IMR-90 (cell line): ENCODE results near the gene AKT3. TPM values are rescaled to one million over a fixed set of nuclear protein-coding genes. Genes with fewer than 3 reads are reported as not detected.

ENCODE experiments used
- ATAC-seq: fragments of 200-7000 bp; cut with Tn5 transposase; 2 replicates; pipeline ENCODE4 v1.9.1; 2020; ENCODE audit warnings: low read depth, mild to moderate bottlenecking, moderate library complexity
- BruUV-seq: library from RNA; stranded (reverse); fragments of 400-500 nt; replicated peaks from 2 replicates; lab custom pipeline; 2021; lab: Mats Ljungman, UMichigan
- CTCF ChIA-PET: fragments of 300-600 bp; formaldehyde crosslinking; extraction: SDS; loops from one replicate; lab custom pipeline; 2021; ENCODE audit warnings: antibody characterized with exemption; lab: Yijun Ruan, JAX
- POLR2A ChIA-PET: fragments of 300-600 bp; sonication (Branson Sonifier 250); formaldehyde crosslinking; loops from one replicate; lab custom pipeline; 2022; ENCODE audit warnings: antibody characterized with exemption; ENCODE audit not compliant: unreplicated experiment; lab: Charles Lee
- DNase-seq: peaks from one replicate; pipeline ENCODE4 v3.0.0; 2013
- H2AFZ ChIP-seq: replicated peaks from 2 replicates; pipeline ENCODE3; 2013; ENCODE audit warnings: low read length, mild to moderate bottlenecking; ENCODE audit not compliant: poor library complexity
- H2AK5ac ChIP-seq: 2 replicates; pipeline ENCODE4 v1.6.1; 2013; ENCODE audit warnings: low read depth, low read length, inconsistent platforms
- H2AK9ac ChIP-seq: replicated peaks from 2 replicates; pipeline ENCODE3; 2013; ENCODE audit warnings: mild to moderate bottlenecking, low read depth, low read length, moderate library complexity; ENCODE audit not compliant: poor library complexity
- H2BK120ac ChIP-seq: 2 replicates; pipeline ENCODE4 v1.6.1; 2013; ENCODE audit warnings: low read depth, low read length, inconsistent platforms
- H2BK15ac ChIP-seq: 3 replicates; pipeline ENCODE4 v1.6.1; 2013; ENCODE audit warnings: low read depth, low read length, inconsistent platforms
- H2BK20ac ChIP-seq: 2 replicates; pipeline ENCODE4 v1.6.1; 2013; ENCODE audit warnings: low read depth, mild to moderate bottlenecking, inconsistent platforms, low read length, moderate library complexity
- H2BK5ac ChIP-seq: 2 replicates; pipeline ENCODE4 v1.6.1; 2013; ENCODE audit warnings: mild to moderate bottlenecking, low read depth, low read length, inconsistent platforms; ENCODE audit not compliant: poor library complexity, severe bottlenecking
- H3K14ac ChIP-seq: replicated peaks from 2 replicates; pipeline ENCODE4 v1.6.1; 2013; ENCODE audit warnings: low read depth, low read length, inconsistent platforms
- H3K18ac ChIP-seq: 2 replicates; pipeline ENCODE4 v1.6.1; 2013; ENCODE audit warnings: low read depth, low read length, control low read depth
- H3K23ac ChIP-seq: 2 replicates; pipeline ENCODE4 v1.6.1; 2013; ENCODE audit warnings: low read depth, low read length, inconsistent platforms
- H3K27ac ChIP-seq: 2 replicates; pipeline ENCODE4 v1.5.1; 2013; ENCODE audit warnings: mild to moderate bottlenecking, control low read depth, low read length; ENCODE audit not compliant: insufficient read depth
- H3K27me3 ChIP-seq: 2 replicates; pipeline ENCODE4 v1.6.1; 2013; ENCODE audit warnings: low read length; ENCODE audit not compliant: control insufficient read depth, insufficient read depth
- H3K36me3 ChIP-seq: 2 replicates; pipeline ENCODE4 v1.6.1; 2013; ENCODE audit warnings: low read length, mixed read lengths; ENCODE audit not compliant: control insufficient read depth, insufficient read depth
- H3K4ac ChIP-seq: 2 replicates; pipeline ENCODE4 v1.6.1; 2013; ENCODE audit warnings: low read depth, low read length, inconsistent platforms
- H3K4me1 ChIP-seq: 2 replicates; pipeline ENCODE4 v1.6.1; 2013; ENCODE audit warnings: low read length, mixed read lengths; ENCODE audit not compliant: control insufficient read depth, insufficient read depth
- H3K4me2 ChIP-seq: 2 replicates; pipeline ENCODE4 v1.6.1; 2013; ENCODE audit warnings: low read depth, mild to moderate bottlenecking, control low read depth, low read length, moderate library complexity
- H3K4me3 ChIP-seq: 2 replicates; pipeline ENCODE4 v1.5.1; 2013; ENCODE audit warnings: low read depth, mild to moderate bottlenecking, control low read depth, low read length, moderate library complexity; ENCODE audit not compliant: insufficient read depth
- H3K56ac ChIP-seq: 2 replicates; pipeline ENCODE4 v1.6.1; 2013; ENCODE audit warnings: low read length, inconsistent platforms; ENCODE audit not compliant: insufficient read depth; ENCODE audit errors: extremely low read depth
- H3K79me1 ChIP-seq, 2 experiments: 2 replicates each; pipeline ENCODE4 v1.6.1; 2013; ENCODE audit warnings: low read length in 2 of 2, inconsistent platforms in 1 of 2, low read depth in 1 of 2
- H3K9ac ChIP-seq: 2 replicates; pipeline ENCODE4 v1.6.1; 2013; ENCODE audit warnings: low read depth, low read length, control low read depth
- H3K9me1 ChIP-seq: 2 replicates; pipeline ENCODE4 v1.6.1; 2013; ENCODE audit warnings: low read length, inconsistent platforms; ENCODE audit not compliant: insufficient read depth
- H3K9me3 ChIP-seq: 2 replicates; pipeline ENCODE4 v1.6.1; 2013; ENCODE audit warnings: low read length; ENCODE audit not compliant: control insufficient read depth, insufficient read depth
- H4K20me1 ChIP-seq: 2 replicates; pipeline ENCODE4 v1.6.1; 2013; ENCODE audit warnings: low read length, inconsistent platforms; ENCODE audit not compliant: insufficient read depth
- H4K5ac ChIP-seq: 2 replicates; pipeline ENCODE4 v1.6.1; 2013; ENCODE audit warnings: mild to moderate bottlenecking, low read depth, low read length, control low read depth
- H4K8ac ChIP-seq, 2 experiments: 2 replicates each; pipeline ENCODE4 v1.6.1; 2013; ENCODE audit warnings: low read depth in 2 of 2, low read length in 2 of 2, control low read depth in 1 of 2, inconsistent platforms in 1 of 2
- H4K91ac ChIP-seq: 2 replicates; pipeline ENCODE4 v1.6.1; 2013; ENCODE audit warnings: low read depth, low read length, inconsistent platforms; ENCODE audit not compliant: insufficient read depth
- BHLHE40 ChIP-seq: fragments of 150-350 bp; IDR thresholded peaks from 2 replicates; pipeline ENCODE4 v1.6.1; 2016; ENCODE audit warnings: mild to moderate bottlenecking, low read depth, low read length
- CEBPB ChIP-seq: IDR thresholded peaks from 2 replicates; pipeline ENCODE4 v1.6.1; 2012; ENCODE audit warnings: low read depth, low read length, improper control_type of control experiment
- CHD1 ChIP-seq: IDR thresholded peaks from 2 replicates; pipeline ENCODE4 v1.6.1; 2012; ENCODE audit warnings: low read depth, low read length, improper control_type of control experiment
- ELK1 ChIP-seq: fragments of 150-350 bp; IDR thresholded peaks from 2 replicates; pipeline ENCODE4 v1.6.1; 2016; ENCODE audit warnings: low read depth, mild to moderate bottlenecking, low read length, moderate library complexity, borderline replicate concordance
- FOS ChIP-seq: fragments of 150-350 bp; IDR thresholded peaks from 2 replicates; pipeline ENCODE4 v1.6.1; 2016; ENCODE audit warnings: low read depth, low read length
- MAFK ChIP-seq: IDR thresholded peaks from 2 replicates; pipeline ENCODE4 v1.6.1; 2012; ENCODE audit warnings: low read depth, low read length, improper control_type of control experiment
- MAZ ChIP-seq: IDR thresholded peaks from 2 replicates; pipeline ENCODE4 v1.6.1; 2012; ENCODE audit warnings: low read depth, mild to moderate bottlenecking, low read length, improper control_type of control experiment, moderate library complexity, borderline replicate concordance
- MXI1 ChIP-seq: IDR thresholded peaks from 2 replicates; pipeline ENCODE4 v1.6.1; 2012; ENCODE audit warnings: low read depth, mild to moderate bottlenecking, low read length, moderate library complexity, borderline replicate concordance
- NFE2L2 ChIP-seq: fragments of 150-350 bp; IDR thresholded peaks from 2 replicates; pipeline ENCODE4 v1.6.1; 2016; ENCODE audit warnings: low read depth, mild to moderate bottlenecking, low read length
- POLR2A ChIP-seq: IDR thresholded peaks from 2 replicates; pipeline ENCODE4 v1.6.1; 2012; ENCODE audit warnings: mild to moderate bottlenecking, low read depth, low read length
- RAD21 ChIP-seq: IDR thresholded peaks from 2 replicates; pipeline ENCODE4 v1.6.1; 2012; ENCODE audit warnings: low read length, improper control_type of control experiment
- RCOR1 ChIP-seq: IDR thresholded peaks from 2 replicates; pipeline ENCODE4 v1.6.1; 2012; ENCODE audit warnings: mild to moderate bottlenecking, low read length, improper control_type of control experiment; ENCODE audit not compliant: insufficient replicate concordance
- RFX5 ChIP-seq: IDR thresholded peaks from 2 replicates; pipeline ENCODE4 v1.8.0; 2012; ENCODE audit warnings: low read depth, mild to moderate bottlenecking, low read length, moderate library complexity
- SMC3 ChIP-seq: fragments of 150-350 bp; IDR thresholded peaks from 2 replicates; pipeline ENCODE4 v1.6.1; 2016; ENCODE audit warnings: low read depth, mild to moderate bottlenecking, antibody characterized with exemption, low read length, moderate library complexity
- USF2 ChIP-seq: fragments of 150-350 bp; IDR thresholded peaks from 2 replicates; pipeline ENCODE4 v1.6.1; 2017; ENCODE audit warnings: mild to moderate bottlenecking, antibody characterized with exemption, low read length, low read depth
- WGBS, 2 experiments: methylation state at CpG; one replicate each; pipeline versions ENCODE4 v1.1.5 to v1.1.7; 2013; ENCODE audit warnings: missing lambda C conversion rate in 2 of 2; ENCODE audit not compliant: insufficient read length in 1 of 2; ENCODE audit errors: extremely low coverage in 2 of 2; 5-methylcytosine and 5-hydroxymethylcytosine counted together
- dilution Hi-C: fragments of 300-500 bp; cut with HindIII; formaldehyde crosslinking; loops from one replicate; pipeline ENCODE4 v1.14.3; 2018; ENCODE audit warnings: low sequenced_read_pairs; ENCODE audit not compliant: unreplicated experiment
- in situ Hi-C: fragments of 300-500 bp; cut with MboI; formaldehyde crosslinking; loops from 3 replicates; pipeline ENCODE4 v1.14.3; 2019; ENCODE audit warnings: low sequenced_read_pairs, inconsistent platforms, mixed read lengths
- intact Hi-C: fragments of 100-400 bp; cut with micrococcal nuclease; formaldehyde crosslinking; loops from 2 replicates; pipeline ENCODE4 v1.10.0; 2022
- polyA plus RNA-seq, 3 experiments: library from polyadenylated mRNA; depleted of rRNA; stranded (reverse); fragments of >200 nt; gene quantifications; 2 replicates each; pipeline ENCODE4 v1.2.3, GENCODE V29; 2012; ENCODE audit warnings: low replicate concordance in 1 of 3
- total RNA-seq: library from RNA; depleted of rRNA; stranded (reverse); fragments of >200 nt; gene quantifications from 2 replicates; pipeline ENCODE4 v1.2.3, GENCODE V29; 2012
- TF ChIP-seq, protein P1 (sequence below): conservative IDR thresholded peaks from 2 replicates; pipeline ENCODE4 v1.5.1; 2012; ENCODE audit warnings: mild to moderate bottlenecking, low read depth, low read length, improper control_type of control experiment

Gene AKT3
- total and polyA plus RNA-seq, 2 of the 4 experiments (the other 2 are of a cell fraction): 15.2 to 19.4 TPM

DNA sequence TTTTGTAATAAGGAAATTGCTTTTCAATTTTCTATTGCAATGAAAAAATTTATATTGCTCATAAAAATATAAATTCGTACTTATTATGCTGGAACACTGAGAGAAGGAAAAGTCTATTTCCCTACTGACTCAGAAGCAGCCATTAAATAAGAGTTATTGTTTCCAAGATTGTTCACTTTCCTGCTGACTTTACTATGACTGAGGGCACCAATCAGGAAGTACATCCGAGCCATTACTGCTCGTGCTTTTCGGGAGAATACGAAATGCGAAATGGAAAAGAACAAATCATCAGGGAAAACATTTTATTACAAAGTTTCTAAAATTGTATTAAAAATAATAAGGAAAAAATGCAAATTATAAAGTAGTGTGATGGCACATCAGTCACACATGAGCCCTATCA is 204.8 kb downstream of the AKT3 start:
- no peak overlapping the region for H2BK20ac ChIP-seq
- intact Hi-C loops: no loop called here
- no peak overlapping the region for H2BK5ac ChIP-seq
- no peak overlapping the region for H2AFZ ChIP-seq
- no CpG with 5 or more reads among the region's 6 CpGs for WGBS, 2 experiments
- in situ Hi-C loops: no loop called here
- H4K91ac ChIP-seq: no peak overlapping the region
- no peak overlapping the region for H3K4ac ChIP-seq
- H4K20me1 ChIP-seq: no peaks in the 10 kb centered on the region
- no peak overlapping the region for H3K18ac ChIP-seq
- BruUV-seq: no TSS peak
- no peak for ATAC-seq
- H3K9ac ChIP-seq: no peak overlapping the region
- no peak overlapping the region for H4K5ac ChIP-seq
- TF ChIP-seq RAD21 (no peak), USF2 (no peak), MAFK (no peak), CHD1 (no peak), ELK1 (no peak), RCOR1 (no peak), MAZ (no peak), SMC3 (no peak), BHLHE40 (no peak), POLR2A (no peak), NFE2L2 (no peak), FOS (no peak), CEBPB (no peak), RFX5 (no peak), MXI1 (no peak)
- TF ChIP-seq, protein P1, sequence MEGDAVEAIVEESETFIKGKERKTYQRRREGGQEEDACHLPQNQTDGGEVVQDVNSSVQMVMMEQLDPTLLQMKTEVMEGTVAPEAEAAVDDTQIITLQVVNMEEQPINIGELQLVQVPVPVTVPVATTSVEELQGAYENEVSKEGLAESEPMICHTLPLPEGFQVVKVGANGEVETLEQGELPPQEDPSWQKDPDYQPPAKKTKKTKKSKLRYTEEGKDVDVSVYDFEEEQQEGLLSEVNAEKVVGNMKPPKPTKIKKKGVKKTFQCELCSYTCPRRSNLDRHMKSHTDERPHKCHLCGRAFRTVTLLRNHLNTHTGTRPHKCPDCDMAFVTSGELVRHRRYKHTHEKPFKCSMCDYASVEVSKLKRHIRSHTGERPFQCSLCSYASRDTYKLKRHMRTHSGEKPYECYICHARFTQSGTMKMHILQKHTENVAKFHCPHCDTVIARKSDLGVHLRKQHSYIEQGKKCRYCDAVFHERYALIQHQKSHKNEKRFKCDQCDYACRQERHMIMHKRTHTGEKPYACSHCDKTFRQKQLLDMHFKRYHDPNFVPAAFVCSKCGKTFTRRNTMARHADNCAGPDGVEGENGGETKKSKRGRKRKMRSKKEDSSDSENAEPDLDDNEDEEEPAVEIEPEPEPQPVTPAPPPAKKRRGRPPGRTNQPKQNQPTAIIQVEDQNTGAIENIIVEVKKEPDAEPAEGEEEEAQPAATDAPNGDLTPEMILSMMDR: no peak
- H2AK5ac ChIP-seq: no peak overlapping the region
- no peak overlapping the region for H3K4me3 ChIP-seq
- no peak overlapping the region for H2BK120ac ChIP-seq
- no peak for DNase-seq
- peaks cover 2% of the 10 kb centered on the region; the same call in 1 of the 2 replicates for H3K9me3 ChIP-seq
- peaks cover 6% of the 10 kb centered on the region for H3K36me3 ChIP-seq
- no peak overlapping the region for H2AK9ac ChIP-seq
- POLR2A ChIA-PET: no interaction called here
- CTCF ChIA-PET: no interaction called here
- H3K56ac ChIP-seq: no peak overlapping the region
- no peaks in the 10 kb centered on the region for H3K9me1 ChIP-seq
- H3K23ac ChIP-seq: no peak overlapping the region
- peaks cover 0 to 7% of the 10 kb centered on the region in 2 experiments; a peak in 2 of 4 replicates for H3K79me1 ChIP-seq
- no peak overlapping the region for H2BK15ac ChIP-seq
- no peak overlapping the region for H3K4me2 ChIP-seq
- no peak overlapping the region for H4K8ac ChIP-seq
- no peak overlapping the region for H3K14ac ChIP-seq
- no peak overlapping the region for H3K27ac ChIP-seq
- H3K4me1 ChIP-seq: no peaks in the 10 kb centered on the region
- dilution Hi-C loops: no loop called here
- no peaks in the 10 kb centered on the region for H3K27me3 ChIP-seq
